ENCODE measurements around the gene DCPS.

The DCPS gene

GRCh38 chr11:126328938-126329643 lies 25.2 kb downstream of the DCPS start:
- TF ChIP-seq TEAD4 (IDR thresholded peaks at IDR 0.05), result no peak
- no peak for TF ChIP-seq ZBTB7A (IDR thresholded peaks at IDR 0.05; ENCODE audit: low read depth)
- no peak for TF ChIP-seq USF1 (IDR thresholded peaks at IDR 0.05)
- TF ChIP-seq EP300 (IDR thresholded peaks at IDR 0.05; ENCODE audit: borderline replicate concordance), result no peak
- no peak for TF ChIP-seq NFIC (IDR thresholded peaks at IDR 0.05)
- no peak for TF ChIP-seq TCF12 (IDR thresholded peaks at IDR 0.05; ENCODE audit: low read depth)
- TF ChIP-seq FOXM1 (IDR thresholded peaks at IDR 0.05; ENCODE audit: borderline replicate concordance, low read depth), result no peak
- TF ChIP-seq RAD21 (IDR thresholded peaks at IDR 0.05; ENCODE audit: low read depth), result no peak
- TF ChIP-seq CEBPB (IDR thresholded peaks at IDR 0.05), result no peak
- no peak for TF ChIP-seq MAX (IDR thresholded peaks at IDR 0.05)
- TF ChIP-seq REST (IDR thresholded peaks at IDR 0.05; ENCODE audit: low read depth), result no peak
- no peak for TF ChIP-seq TAF1 (IDR thresholded peaks at IDR 0.05; ENCODE audit: low read depth)
- no peak for TF ChIP-seq CREB1 (IDR thresholded peaks at IDR 0.05; ENCODE audit: low read depth)
- no peak for TF ChIP-seq YY1 (IDR thresholded peaks at IDR 0.05; ENCODE audit: low read depth)
- no peak for TF ChIP-seq EGR1 (IDR thresholded peaks at IDR 0.05)

- TF ChIP-seq RAD21 (IDR thresholded peaks at IDR 0.05; ENCODE audit: low read depth), result no peak
- no peak for TF ChIP-seq USF1 (IDR thresholded peaks at IDR 0.05)
- TF ChIP-seq TAF1 (IDR thresholded peaks at IDR 0.05; ENCODE audit: low read depth), result no peak
- TF ChIP-seq CREB1 (IDR thresholded peaks at IDR 0.05; ENCODE audit: low read depth), result no peak
- no peak for TF ChIP-seq YY1 (IDR thresholded peaks at IDR 0.05; ENCODE audit: low read depth)
- no peak for TF ChIP-seq ZBTB7A (IDR thresholded peaks at IDR 0.05; ENCODE audit: low read depth)
- no peak for TF ChIP-seq TEAD4 (IDR thresholded peaks at IDR 0.05)
- TF ChIP-seq CEBPB (IDR thresholded peaks at IDR 0.05), result no peak
- TF ChIP-seq TCF12 (IDR thresholded peaks at IDR 0.05; ENCODE audit: low read depth), result no peak
- no peak for TF ChIP-seq FOXM1 (IDR thresholded peaks at IDR 0.05; ENCODE audit: borderline replicate concordance, low read depth)
- no peak for TF ChIP-seq NFIC (IDR thresholded peaks at IDR 0.05)
- no peak for TF ChIP-seq EP300 (IDR thresholded peaks at IDR 0.05; ENCODE audit: borderline replicate concordance)
Observed at GRCh38 chr11:126329644-126330211, 25.9 kb downstream of the DCPS start.

- TF ChIP-seq REST (IDR thresholded peaks at IDR 0.05; ENCODE audit: low read depth) (no peak), TAF1 (IDR thresholded peaks at IDR 0.05; ENCODE audit: low read depth) (no peak)
Observed at GRCh38 chr11:126331286-126331685, 27.4 kb downstream of the DCPS start.

GRCh38 chr11:126332221-126332711 lies 28.4 kb downstream of the DCPS start:
- no peak for TF ChIP-seq MAX (IDR thresholded peaks at IDR 0.05)
- no peak for TF ChIP-seq TCF12 (IDR thresholded peaks at IDR 0.05; ENCODE audit: low read depth)
- TF ChIP-seq TAF1 (IDR thresholded peaks at IDR 0.05; ENCODE audit: low read depth), result no peak
- no peak for TF ChIP-seq NFIC (IDR thresholded peaks at IDR 0.05)
- TF ChIP-seq RAD21 (IDR thresholded peaks at IDR 0.05; ENCODE audit: low read depth), result no peak
- no peak for TF ChIP-seq FOXM1 (IDR thresholded peaks at IDR 0.05; ENCODE audit: borderline replicate concordance, low read depth)
- TF ChIP-seq CREB1 (IDR thresholded peaks at IDR 0.05; ENCODE audit: low read depth), result no peak
- TF ChIP-seq USF1 (IDR thresholded peaks at IDR 0.05), result no peak
- no peak for TF ChIP-seq REST (IDR thresholded peaks at IDR 0.05; ENCODE audit: low read depth)
- TF ChIP-seq EGR1 (IDR thresholded peaks at IDR 0.05), result no peak
- TF ChIP-seq CEBPB (IDR thresholded peaks at IDR 0.05), result no peak
- no peak for TF ChIP-seq YY1 (IDR thresholded peaks at IDR 0.05; ENCODE audit: low read depth)
- no peak for TF ChIP-seq ZBTB7A (IDR thresholded peaks at IDR 0.05; ENCODE audit: low read depth)
- no peak for TF ChIP-seq TEAD4 (IDR thresholded peaks at IDR 0.05)
- TF ChIP-seq EP300 (IDR thresholded peaks at IDR 0.05; ENCODE audit: borderline replicate concordance), result no peak

All from Ishikawa (cell line).